HG03175 (cell line): ENCODE data around the gene ABCD4.

Source experiments
- ATAC-seq: cut with Tn5 transposase; IDR thresholded peaks from one replicate; pipeline ENCODE4 v1.9.1; 2021; ENCODE audit warnings: mild to moderate bottlenecking, moderate library complexity; ENCODE audit not compliant: unreplicated experiment

The ABCD4 gene

DNA sequence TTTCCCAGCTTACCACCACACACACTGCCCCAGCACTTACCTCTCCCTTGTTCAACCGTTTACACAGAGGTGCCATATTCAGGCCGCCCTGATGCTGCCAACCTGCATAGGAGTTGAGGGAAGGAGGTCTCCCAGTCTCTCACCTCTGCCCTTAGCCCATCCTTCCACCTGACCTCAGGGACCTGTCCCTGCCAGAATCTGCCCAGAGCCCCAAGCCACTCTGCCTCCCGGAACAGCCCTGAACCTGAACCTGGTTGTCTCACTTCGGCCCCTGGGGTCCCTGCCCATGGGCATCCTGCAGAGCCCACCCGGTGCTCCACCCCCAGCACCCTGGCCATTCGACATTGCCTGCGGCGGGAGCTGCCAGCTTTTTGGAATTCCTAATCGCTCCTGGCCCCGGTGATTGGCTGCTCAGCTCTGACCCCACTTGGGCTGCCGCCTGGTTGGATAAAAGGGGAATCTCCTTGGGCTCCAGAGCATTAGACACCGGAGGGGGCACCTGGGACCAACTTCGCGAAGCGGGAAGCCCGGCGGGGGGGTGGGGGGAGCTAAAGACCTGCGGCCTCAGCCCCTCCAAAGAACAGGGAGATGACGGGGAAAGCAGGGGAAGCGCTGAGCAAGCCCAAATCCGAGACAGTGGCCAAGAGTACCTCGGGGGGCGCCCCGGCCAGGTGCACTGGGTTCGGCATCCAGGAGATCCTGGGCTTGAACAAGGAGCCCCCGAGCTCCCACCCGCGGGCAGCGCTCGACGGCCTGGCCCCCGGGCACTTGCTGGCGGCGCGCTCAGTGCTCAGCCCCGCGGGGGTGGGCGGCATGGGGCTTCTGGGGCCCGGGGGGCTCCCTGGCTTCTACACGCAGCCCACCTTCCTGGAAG lies 63.5 kb downstream of the ABCD4 start, which contains the start of gene VSX2:
VSX2 (plus strand) TSS at position 476 of the 874 bp plus-strand sequence; CDS start at position 589, 113 bp downstream.
- ATAC-seq: no peak

DNA sequence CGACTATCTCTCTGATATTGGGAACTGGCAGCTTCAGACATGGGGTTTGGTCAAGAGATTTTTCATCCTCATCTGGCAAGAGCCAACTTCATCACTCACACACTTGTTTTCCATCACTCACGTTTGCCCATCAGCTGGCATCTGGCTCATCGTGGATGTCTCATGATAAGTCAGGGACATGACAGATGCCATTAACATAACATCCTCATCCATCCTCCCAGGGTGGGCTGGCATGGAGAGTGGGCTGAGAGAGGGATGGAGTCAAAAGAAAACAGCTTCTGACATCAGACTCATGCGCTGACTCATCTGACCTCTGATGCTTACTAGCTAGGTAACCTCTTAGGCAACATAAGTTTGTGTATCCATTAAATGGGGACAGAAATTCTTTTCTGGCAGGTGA lies 65.3 kb downstream of the ABCD4 start:
- ATAC-seq: no peak
